Lower leg skin (tissue), 4 donors: ENCODE results near the gene RBM47. TPM values are rescaled to one million over a fixed set of nuclear protein-coding genes. Genes with fewer than 3 reads are reported as not detected.
A peak's percentile ranks its signal among the peaks of the same experiment; 100 is the strongest.
"Not testable (repeated sequence)": the region's sequence is repeated elsewhere in the genome, so short reads cannot be mapped to it uniquely, and the experiment has no call there.

ENCODE experiments used
- DNase-seq, 2 donors: peaks; one replicate each; pipeline ENCODE4 v3.0.0-alpha.2; 2019; ENCODE audit warnings: low spot score in 2 of 2
- H3K4me3 ChIP-seq: fragments of 200-600 bp; sonication (generic); 2 replicates; pipeline ENCODE4 v1.5.1; 2017; ENCODE audit warnings: mild to moderate bottlenecking, low read depth; ENCODE audit not compliant: poor library complexity, severe bottlenecking
- CTCF ChIP-seq, 3 donors: fragments of 450-650 bp; IDR thresholded peaks; one replicate each; pipeline ENCODE4 v1.5.1; 2016; ENCODE audit warnings: antibody characterized with exemption in 3 of 3, mild to moderate bottlenecking in 3 of 3, moderate library complexity in 2 of 3
- POLR2A ChIP-seq, 2 donors: fragments of 450-650 bp; IDR thresholded peaks; one replicate each; pipeline ENCODE4 v1.6.1; 2016 to 2017; ENCODE audit warnings: antibody characterized with exemption in 2 of 2, mild to moderate bottlenecking in 1 of 2, moderate library complexity in 1 of 2
- WGBS, 2 donors: methylation state at CpG; one replicate each; pipeline ENCODE4 v1.1.5; 2018; 5-methylcytosine and 5-hydroxymethylcytosine counted together
- intact Hi-C: fragments of 100-400 bp; cut with DNase I; formaldehyde crosslinking; loops from one replicate; pipeline ENCODE4 v1.15.0; 2023; ENCODE audit warnings: low total_unique reads
- total RNA-seq, 4 donors: library from RNA; depleted of rRNA; stranded (reverse); fragments of >200 nt; gene quantifications; one replicate each; pipeline ENCODE4 v1.1.0, GENCODE V29; 2016

Gene RBM47
- total RNA-seq, 4 donors from 2014 or later = 38.4 to 73.8 (median 46.9) TPM

- peak in 1 of 2 donors; percentile 21 for DNase-seq
- intact Hi-C loops = no loop called here
- TF ChIP-seq CTCF (IDR thresholded peaks at IDR 0.05) = no peak
- TF ChIP-seq POLR2A (IDR thresholded peaks at IDR 0.05) = no peak
- no peak overlapping the region for H3K4me3 ChIP-seq
Observed at GRCh38 chr4:40446839-40447238, 182.8 kb downstream of the RBM47 start.

GRCh38 chr4:40446261-40446750 is 183.4 kb downstream of the RBM47 start:
- WGBS, 2 donors = 76 to 87% methylated on average over 2 of the region's 2 CpGs
- DNase-seq, intact Hi-C loops, H3K4me3 ChIP-seq: not testable (repeated sequence)

GRCh38 chr4:40445671-40446070 is 184.0 kb downstream of the RBM47 start:
- TF ChIP-seq CTCF (IDR thresholded peaks at IDR 0.05) = no peak
- no peak for TF ChIP-seq POLR2A (IDR thresholded peaks at IDR 0.05)
- intact Hi-C loops = no loop called here
- no peak for DNase-seq
- 67 to 70% methylated on average over 2 of the region's 2 CpGs for whole genome bisulfite sequencing, 2 donors
- H3K4me3 ChIP-seq = no peak overlapping the region

- TF ChIP-seq POLR2A (IDR thresholded peaks at IDR 0.05) (no peak), CTCF (IDR thresholded peaks at IDR 0.05) (no peak)
- DNase-seq = no peak
- intact Hi-C loops = no loop called here
- WGBS, 2 donors = 93% methylated on average over 1 of the region's 1 CpG
- no peak overlapping the region for H3K4me3 ChIP-seq
Observed at GRCh38 chr4:40441430-40441829, 188.2 kb downstream of the RBM47 start.

DNA sequence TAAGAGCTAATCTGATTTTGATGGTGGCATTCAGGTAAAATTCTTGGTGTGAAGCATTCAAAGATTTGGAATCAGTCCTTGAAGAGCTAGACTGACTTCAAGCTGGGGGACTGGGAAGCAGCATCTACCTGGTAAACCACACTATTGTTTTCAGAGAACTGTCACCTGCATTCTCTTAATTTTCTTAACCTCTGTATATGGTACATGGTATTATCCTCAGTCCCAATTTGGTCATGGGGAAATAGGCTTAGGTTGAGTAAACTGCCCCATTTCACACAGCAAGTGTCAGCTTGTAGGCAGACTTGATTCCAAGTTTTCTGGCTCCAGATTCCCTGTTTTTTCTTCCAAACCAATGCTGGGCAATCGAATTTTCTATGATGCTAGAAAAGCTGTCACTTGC is 190.1 kb downstream of the RBM47 start:
- DNase-seq = no peak
- intact Hi-C loops = no loop called here
- H3K4me3 ChIP-seq = no peak overlapping the region
- 31 to 42% methylated on average over 1 of the region's 1 CpG for WGBS, 2 donors
- TF ChIP-seq CTCF (IDR thresholded peaks at IDR 0.05) (no peak), POLR2A (IDR thresholded peaks at IDR 0.05) (no peak)

DNA sequence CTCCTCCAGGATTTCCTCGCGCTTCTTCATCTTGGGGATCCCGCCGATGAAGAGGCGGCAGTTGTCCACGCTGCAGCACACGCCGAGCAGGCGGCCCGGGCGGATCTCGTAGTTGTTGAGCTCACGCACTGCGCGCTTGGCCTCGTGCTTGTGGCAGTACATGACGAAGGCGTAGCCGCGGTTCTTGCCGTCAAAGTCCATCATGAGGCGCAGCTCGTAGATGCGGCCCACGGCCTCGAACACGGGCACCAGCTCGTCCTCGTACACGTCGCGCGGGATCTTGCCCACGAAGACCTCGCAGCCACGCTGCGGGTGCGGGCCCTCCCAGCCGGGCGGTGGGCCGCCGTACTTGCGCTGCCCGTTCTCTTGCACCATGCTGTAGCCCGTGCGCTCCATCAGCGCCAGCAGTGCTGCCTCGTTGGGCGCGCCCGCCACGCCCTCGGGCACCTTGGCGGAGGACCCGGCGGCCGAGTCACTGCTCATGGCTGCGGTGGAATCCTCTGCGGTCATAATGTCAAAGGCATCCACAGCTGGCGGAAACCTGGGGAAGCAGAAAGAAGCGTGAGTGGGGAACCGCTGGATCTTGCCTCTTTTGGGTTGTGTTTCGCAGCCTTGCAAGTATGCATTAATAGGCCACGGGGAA is 191.2 kb downstream of the RBM47 start:
- no peak for DNase-seq
- intact Hi-C loops = no loop called here
- H3K4me3 ChIP-seq = no peak overlapping the region
- 96% methylated on average over 64 of the region's 64 CpGs for WGBS, 2 donors
- TF ChIP-seq CTCF (IDR thresholded peaks at IDR 0.05) (no peak), POLR2A (IDR thresholded peaks at IDR 0.05) (no peak)
